HL-60 (cell line): ENCODE measurements around the gene LOC128125822.

Source experiments
- CTCF ChIP-seq: IDR thresholded peaks from one replicate; pipeline ENCODE4 v1.5.1; 2011; ENCODE audit warnings: low read length, control low read depth, inconsistent platforms; ENCODE audit not compliant: insufficient read depth
- GABPA ChIP-seq: IDR thresholded peaks from 2 replicates; pipeline ENCODE4 v1.6.1; 2012; ENCODE audit warnings: low read depth

GRCh38 chr6:63543001-63543400 lies 29.3 kb upstream of the LOC128125822 start:
- no peak for TF ChIP-seq CTCF
- TF ChIP-seq GABPA = no peak
